Measurements from ENCODE around the gene DENND6B.
A peak's percentile ranks its signal among the peaks of the same experiment; 100 is the strongest.

DENND6B gene

GRCh38 chr22:50347157-50347556 is 20.3 kb upstream of the DENND6B start:
- DNase-seq (ENCODE audit: low spot score), result no peak
- ChIA-PET POLR2A (ENCODE audit: low non-redundant PET) (no interaction called here), CTCF (no interaction called here)
- TF ChIP-seq CTCF (conservative IDR thresholded peaks at IDR 0.05; ENCODE audit: low read depth), result no peak
- peak overlapping the region; percentile 15 for H3K27ac ChIP-seq

GRCh38 chr22:50346470-50346869 is 19.7 kb upstream of the DENND6B start:
- POLR2A ChIA-PET (ENCODE audit: low non-redundant PET), result interaction anchor here (0.6 kb wide), 1 partner anchor 94 kb away, joined by 5 read pairs; no protein-coding TSS in a partner anchor
- CTCF ChIA-PET, result no interaction called here
- no peak for DNase-seq (ENCODE audit: low spot score)
- H3K27ac ChIP-seq, result peak overlapping the region; percentile 15
- TF ChIP-seq CTCF (conservative IDR thresholded peaks at IDR 0.05; ENCODE audit: low read depth), result no peak

GRCh38 chr22:50343541-50343935 is 16.7 kb upstream of the DENND6B start:
- ChIA-PET POLR2A (ENCODE audit: low non-redundant PET) (no interaction called here), CTCF (interaction anchor here (0.6 kb wide), 1 partner anchor 79 kb away, joined by 3 read pairs; no protein-coding TSS in a partner anchor)
- no peak for TF ChIP-seq CTCF (conservative IDR thresholded peaks at IDR 0.05; ENCODE audit: low read depth)
- peak overlapping the region; percentile 92 for H3K27ac ChIP-seq
- no peak for DNase-seq (ENCODE audit: low spot score)

GRCh38 chr22:50342651-50343540 is 16.1 kb upstream of the DENND6B start, which contains the start of gene PPP6R2:
PPP6R2 (plus strand) TSS chr22:50343327; CDS start chr22:50393909, 50,582 bp downstream.
- ChIA-PET CTCF (interaction anchor here (0.6 to 1.2 kb wide), 8 partner anchors 9 to 1865 kb away, joined by 3 to 9 read pairs (median 4); no protein-coding TSS in a partner anchor), POLR2A (ENCODE audit: low non-redundant PET) (no interaction called here)
- H3K27ac ChIP-seq, result peak within 1 kb of the TSS; percentile 92
- DNase-seq (ENCODE audit: low spot score), result peak; percentile 63
- TF ChIP-seq CTCF (conservative IDR thresholded peaks at IDR 0.05; ENCODE audit: low read depth), result peak; percentile 70

- peak overlapping the region; percentile 92 for H3K27ac ChIP-seq
- peak; percentile 51 for DNase-seq (ENCODE audit: low spot score)
- ChIA-PET CTCF (interaction anchor here (0.6 to 1.7 kb wide), 10 partner anchors 10 to 1864 kb away, joined by 3 to 9 read pairs (median 4); partner anchors contain the start of gene MIOX), POLR2A (ENCODE audit: low non-redundant PET) (no interaction called here)
- peak; percentile 97 for TF ChIP-seq CTCF (conservative IDR thresholded peaks at IDR 0.05; ENCODE audit: low read depth)
These were observed 15.3 kb upstream of the DENND6B start for GRCh38 chr22:50341977-50342650.

All from RWPE1 (cell line).